A549 treated with AZD2906 at 1 μM for 4 hours (cell line): ENCODE data around the gene ING1. TPM values are rescaled to one million over a fixed set of nuclear protein-coding genes. Genes with fewer than 3 reads are reported as not detected.

ENCODE experiments used
- total RNA-seq: library from RNA; stranded (reverse); fragments of 200-300 nt; extraction: Qiagen RNA extraction; gene quantifications from 5 replicates; pipeline ENCODE4 v1.2.3, GENCODE V29; 2022

The ING1 gene, protein sequence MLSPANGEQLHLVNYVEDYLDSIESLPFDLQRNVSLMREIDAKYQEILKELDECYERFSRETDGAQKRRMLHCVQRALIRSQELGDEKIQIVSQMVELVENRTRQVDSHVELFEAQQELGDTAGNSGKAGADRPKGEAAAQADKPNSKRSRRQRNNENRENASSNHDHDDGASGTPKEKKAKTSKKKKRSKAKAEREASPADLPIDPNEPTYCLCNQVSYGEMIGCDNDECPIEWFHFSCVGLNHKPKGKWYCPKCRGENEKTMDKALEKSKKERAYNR
- total RNA-seq: 9.2 to 10.9 TPM (median 10.7 TPM) in 5 replicates

DNA sequence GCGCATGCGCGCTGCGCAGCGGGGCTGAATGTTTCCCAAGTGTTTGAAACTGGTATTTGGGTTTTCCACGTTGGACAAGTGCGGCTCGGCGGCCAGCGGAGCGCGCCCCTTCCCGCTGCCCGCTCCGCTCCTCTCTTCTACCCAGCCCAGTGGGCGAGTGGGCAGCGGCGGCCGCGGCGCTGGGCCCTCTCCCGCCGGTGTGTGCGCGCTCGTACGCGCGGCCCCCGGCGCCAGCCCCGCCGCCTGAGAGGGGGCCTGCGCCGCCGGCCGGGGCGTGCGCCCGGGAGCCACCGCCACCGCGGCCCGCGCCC, at the start of gene ING1:
ING1 (plus strand) TSS at position 59 of the 311 bp plus-strand sequence. CDS start 450 bp downstream, outside the sequence.

DNA sequence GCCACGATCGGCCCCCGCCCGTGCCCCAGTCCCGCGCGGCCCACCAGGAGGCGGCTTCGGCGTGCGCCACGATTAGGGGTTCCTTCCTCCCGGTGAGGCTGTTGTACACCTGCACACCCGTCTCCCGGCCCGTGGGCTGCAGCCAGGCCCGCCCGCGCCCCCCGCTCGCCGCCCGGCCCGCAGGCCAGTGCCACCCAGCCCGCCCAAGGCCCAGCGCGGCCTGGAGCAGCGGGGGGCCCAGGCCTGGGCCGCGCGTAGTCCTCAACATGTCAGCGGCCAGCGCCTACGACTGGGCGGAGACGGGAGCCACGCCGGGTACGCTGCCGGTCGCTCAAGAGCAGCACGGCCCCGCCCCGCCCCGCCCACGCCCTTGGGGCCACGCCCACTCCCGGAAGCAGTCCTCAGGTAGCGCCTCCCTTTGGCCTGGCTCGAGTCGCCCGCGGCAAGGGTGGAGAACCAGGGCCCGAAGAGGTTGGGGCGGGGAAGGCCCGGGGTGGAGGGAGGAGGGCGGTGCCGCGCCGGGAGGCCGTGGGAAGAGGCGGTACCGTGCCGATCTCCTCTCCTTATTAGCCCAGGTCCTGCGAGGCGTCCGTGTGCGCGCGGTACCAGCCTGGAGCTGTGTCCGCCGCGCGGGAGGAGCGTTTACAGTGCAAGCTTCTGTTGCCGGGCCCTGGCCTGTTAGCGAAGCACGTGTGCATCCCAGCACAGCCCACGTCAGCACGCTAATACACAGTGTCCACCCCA, 7.5 kb upstream of the ING1 start, which contains the start of gene CARS2:
CARS2 (minus strand) TSS at position 291 of the 744 bp plus-strand sequence; CDS start at position 268, 23 bp downstream.

Other genes with a start within 250 kb of the ING1 start
- 2.1 to 2.5 TPM (median 2.3 TPM) in 5 replicates for gene RAB20, start 152.0 kb upstream of the ING1 start, total RNA-seq
- 15.3 to 18.6 TPM (median 17.7 TPM) in 5 replicates for gene NAXD, start 98.2 kb upstream of the ING1 start, total RNA-seq
- gene CARS2, start 7.6 kb upstream of the ING1 start, total RNA-seq: 48.9 to 60.4 TPM (median 53.5 TPM) in 5 replicates
- 33.1 to 45.3 TPM (median 35.2 TPM) in 5 replicates for gene ANKRD10, start 201.4 kb downstream of the ING1 start, total RNA-seq